HG03175 (cell line): Measurements from ENCODE around the gene PPIP5K2.
"Not testable (repeated sequence)": the region's sequence is repeated elsewhere in the genome, so short reads cannot be mapped to it uniquely, and the experiment has no call there.

ENCODE experiments used
- ATAC-seq: cut with Tn5 transposase; IDR thresholded peaks from one replicate; pipeline ENCODE4 v1.9.1; 2021; ENCODE audit warnings: mild to moderate bottlenecking, moderate library complexity; ENCODE audit not compliant: unreplicated experiment

Gene PPIP5K2

GRCh38 chr5:103119765-103120606 lies at the start of gene PPIP5K2, which contains the start of gene GIN1:
TSS of gene PPIP5K2 (plus strand) at chr5:103120301. CDS start at chr5:103129590, 9,289 bp downstream.
TSS of gene GIN1 (minus strand) at chr5:103120138. CDS start at chr5:103108707, 11,431 bp downstream.
- peak; percentile 93 for ATAC-seq

- ATAC-seq = not testable (repeated sequence)
Measured at GRCh38 chr5:103073500-103073899, 46.6 kb upstream of the PPIP5K2 start.

GRCh38 chr5:103075442-103075841 lies 44.7 kb upstream of the PPIP5K2 start:
- no peak for ATAC-seq

GRCh38 chr5:103079796-103080195 lies 40.3 kb upstream of the PPIP5K2 start:
- ATAC-seq = no peak

- ATAC-seq = no peak
Measured at GRCh38 chr5:103086547-103086946, 33.6 kb upstream of the PPIP5K2 start.

DNA sequence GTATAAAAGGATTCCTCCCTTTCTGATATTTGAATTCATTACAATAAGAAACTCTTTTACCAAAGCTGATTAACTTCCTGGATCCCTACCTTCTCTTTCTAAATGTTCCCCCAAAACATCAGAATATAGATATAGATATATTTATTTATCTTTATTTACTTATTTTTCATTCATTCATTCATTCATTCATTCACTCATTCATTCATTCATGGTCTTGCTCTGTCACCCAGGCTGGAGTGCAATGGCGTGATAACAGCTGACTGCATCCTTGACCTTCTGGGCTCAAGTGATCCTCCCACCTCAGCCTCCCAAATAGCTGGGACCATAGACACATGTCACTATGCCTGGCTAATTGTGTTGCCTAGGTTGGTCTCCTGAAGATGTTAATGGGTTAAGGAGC lies 30.8 kb upstream of the PPIP5K2 start:
- ATAC-seq = no peak

DNA sequence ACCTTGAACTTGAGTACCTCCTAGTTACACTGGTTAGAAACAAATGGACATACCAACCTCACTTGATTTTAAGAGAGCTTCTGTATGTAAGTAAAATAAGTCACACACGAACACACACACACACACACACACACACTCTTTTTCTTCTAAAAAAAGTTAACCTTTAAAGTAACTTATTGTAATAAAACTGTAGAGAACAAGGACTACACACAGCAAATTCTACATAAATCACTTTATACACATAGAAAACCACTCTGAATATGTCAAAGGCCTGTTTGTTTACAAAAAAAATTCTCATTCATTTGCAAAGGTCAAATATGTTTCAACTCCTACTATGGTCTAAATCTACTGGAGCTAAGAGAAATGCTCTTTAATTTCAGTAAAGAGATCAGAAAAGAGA lies 29.3 kb upstream of the PPIP5K2 start:
- no peak for ATAC-seq

DNA sequence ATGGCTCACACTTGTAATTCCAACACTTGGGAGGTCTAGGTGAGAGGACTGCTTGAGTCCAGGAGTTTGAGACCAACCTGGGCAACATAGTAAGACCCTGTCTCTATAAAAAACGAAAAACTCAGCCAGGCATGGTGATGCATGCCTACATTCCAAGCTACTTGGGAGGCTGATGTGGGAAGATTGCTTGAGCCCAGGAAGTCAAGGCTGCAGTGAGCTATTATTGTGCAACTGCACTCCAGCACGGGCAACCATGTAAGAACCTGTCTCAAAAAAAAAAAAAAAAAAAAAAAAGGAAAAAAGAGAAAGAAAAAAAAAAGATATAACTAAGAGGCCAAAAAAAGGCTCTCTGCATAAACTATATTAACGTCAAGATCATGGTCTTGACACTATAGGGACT lies 27.4 kb upstream of the PPIP5K2 start:
- ATAC-seq = no peak

DNA sequence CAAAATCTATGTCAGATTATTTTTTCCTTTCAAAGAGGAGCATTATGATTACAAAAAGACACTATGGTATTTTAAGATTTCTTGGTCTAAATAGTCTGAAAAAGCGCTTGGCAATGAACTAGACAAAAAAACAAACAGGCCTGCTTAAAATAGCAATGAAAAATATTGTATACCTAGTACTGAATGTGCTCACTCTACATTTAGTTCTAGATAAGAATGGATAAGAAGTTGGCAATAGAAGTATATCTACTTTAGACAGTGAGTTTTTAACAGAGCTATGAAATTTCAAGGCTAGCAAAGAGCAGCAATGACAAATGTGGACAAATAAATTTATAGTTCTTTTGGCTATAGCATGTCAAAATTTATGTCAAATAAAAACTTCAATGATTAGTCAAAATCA lies 26.4 kb upstream of the PPIP5K2 start:
- no peak for ATAC-seq

- ATAC-seq = no peak
Measured at GRCh38 chr5:103094737-103095136, 25.4 kb upstream of the PPIP5K2 start.

DNA sequence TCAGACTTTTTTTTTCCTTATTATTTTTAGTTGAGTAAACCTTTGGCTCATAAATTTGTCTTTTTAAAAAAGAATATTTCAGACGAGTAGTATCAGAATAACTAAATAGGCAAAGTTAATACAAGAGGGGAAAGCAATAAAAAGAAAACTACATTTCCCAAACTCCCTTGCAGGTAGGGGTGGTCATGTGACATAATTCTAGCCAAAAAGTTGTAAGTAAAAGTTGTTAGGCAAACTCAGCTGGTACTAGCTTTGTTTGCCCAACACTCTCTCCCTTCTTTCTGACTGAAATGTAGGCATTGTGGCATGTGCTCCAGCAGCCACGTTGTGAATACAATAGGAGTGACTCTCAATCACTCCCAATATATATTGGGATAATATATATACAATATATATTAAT lies 21.1 kb upstream of the PPIP5K2 start:
- ATAC-seq = no peak

- ATAC-seq = no peak
Measured at GRCh38 chr5:103101079-103101750, 18.9 kb upstream of the PPIP5K2 start.

DNA sequence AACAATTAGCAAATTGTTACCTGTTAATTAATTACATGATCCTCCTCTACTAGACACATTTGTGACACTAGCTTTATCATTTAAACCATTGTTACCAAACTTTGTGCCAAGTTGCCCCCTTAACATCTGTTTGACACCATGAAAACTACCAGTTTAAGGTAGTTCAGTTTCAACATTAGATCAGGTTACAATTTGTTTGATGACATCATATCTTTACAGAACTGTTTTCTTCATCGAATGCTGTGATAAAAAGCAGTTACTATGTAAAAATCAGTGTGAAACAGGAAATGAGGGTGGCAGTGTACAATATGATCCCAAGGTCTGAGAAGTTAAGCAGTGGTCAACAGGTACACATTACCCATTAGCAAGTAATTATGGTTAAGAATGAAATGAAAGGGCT lies 17.9 kb upstream of the PPIP5K2 start:
- no peak for ATAC-seq

DNA sequence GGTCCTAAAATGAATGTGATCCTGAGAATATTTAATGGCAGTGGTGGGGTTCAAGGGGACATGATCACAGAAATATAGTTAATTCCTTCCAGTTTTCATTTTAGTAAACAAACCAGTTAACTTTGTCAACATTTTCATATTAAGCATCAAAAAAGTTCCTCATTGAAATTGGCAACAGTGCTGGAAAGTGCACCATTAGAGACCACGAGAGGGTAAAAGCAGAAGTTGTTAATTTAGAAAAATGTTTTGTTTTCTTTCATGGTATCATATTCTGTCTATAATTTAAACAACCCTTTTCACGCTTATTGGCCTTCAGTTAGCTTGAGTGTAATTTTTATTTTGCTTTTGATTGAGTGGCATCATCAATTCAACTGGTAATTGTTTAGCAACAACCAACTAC lies 12.0 kb upstream of the PPIP5K2 start:
- ATAC-seq = no peak

- ATAC-seq = no peak
Measured at GRCh38 chr5:103109277-103109676, 10.8 kb upstream of the PPIP5K2 start.

DNA sequence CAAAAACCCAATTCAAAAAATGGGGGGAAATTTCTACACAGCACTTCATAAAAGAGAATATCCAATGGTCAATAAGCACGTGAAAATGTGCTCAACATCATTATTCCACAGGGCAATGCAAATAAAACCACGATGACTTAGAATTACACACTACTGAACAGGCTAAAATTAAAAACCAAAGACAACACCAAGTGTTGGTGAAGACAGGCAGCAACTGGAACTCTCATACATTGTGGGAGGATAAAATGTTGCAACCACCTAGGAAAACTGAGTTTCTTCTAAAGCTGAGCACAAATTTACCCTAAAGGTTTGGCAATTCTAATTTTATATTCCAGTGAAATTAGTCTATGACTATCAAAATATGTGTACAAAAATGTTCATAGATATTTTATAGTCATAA lies 9.7 kb upstream of the PPIP5K2 start:
- ATAC-seq = no peak

DNA sequence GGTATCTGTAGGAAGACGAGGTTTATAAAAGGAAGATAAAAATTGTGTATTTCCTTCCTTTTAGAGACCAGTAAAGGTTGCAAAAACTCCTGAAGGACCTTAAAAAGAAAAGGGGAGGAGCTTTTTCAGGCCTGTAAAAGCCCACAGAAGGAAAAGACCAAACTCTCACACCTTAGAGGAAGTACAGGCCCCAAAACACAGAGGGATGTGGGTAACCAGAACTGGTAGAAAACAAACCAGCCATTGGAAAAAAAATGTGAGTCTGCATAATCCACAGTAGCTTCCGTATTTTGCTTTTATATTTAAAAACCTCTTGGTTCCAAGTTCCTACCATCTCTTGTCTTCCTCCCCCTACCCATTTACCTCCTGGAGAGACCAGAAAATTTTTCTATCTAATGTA lies 8.6 kb upstream of the PPIP5K2 start:
- no peak for ATAC-seq

DNA sequence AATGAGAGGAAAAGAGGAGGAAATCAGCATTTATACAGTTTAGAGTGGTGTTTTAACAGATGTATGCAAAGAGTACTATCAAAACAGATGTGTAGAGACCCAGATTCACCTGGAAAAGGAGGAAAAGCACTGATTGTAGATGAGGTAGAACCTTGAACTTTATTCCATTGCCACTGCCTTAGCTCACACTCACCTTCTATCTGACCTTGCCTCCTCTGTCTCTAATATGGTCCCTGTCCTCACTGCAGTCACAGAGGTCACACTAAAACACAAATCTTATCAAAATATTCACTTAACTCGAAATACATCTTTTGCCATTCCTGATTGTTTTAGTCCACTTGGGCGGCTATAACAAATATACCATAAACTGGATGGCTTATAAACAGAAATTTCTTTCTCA lies 7.2 kb upstream of the PPIP5K2 start:
- ATAC-seq = no peak

GRCh38 chr5:103114440-103114839 lies 5.7 kb upstream of the PPIP5K2 start:
- no peak for ATAC-seq

DNA sequence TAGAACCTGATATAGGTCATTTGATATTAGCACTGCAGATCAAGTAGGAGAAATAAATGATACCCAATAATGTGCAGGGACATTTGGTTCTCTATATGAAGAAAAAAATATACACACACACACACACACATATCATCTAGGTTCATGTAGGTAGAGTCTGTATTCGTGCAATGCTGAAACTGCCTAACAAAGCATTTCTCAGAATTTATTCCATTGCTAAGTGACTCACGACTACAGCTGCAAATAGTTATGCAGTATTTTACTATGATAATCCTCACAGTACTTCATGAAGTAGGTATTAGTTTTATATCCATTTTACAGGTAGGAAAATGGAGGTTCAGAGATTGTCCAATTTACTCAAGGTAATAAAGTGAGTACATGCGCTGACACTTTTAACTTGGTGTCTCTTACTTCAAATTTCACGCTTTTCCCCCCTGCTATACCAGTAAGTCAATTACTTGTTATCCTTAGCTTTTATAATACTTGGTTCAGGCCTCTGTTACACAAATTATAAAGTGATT lies 2.6 kb upstream of the PPIP5K2 start:
- ATAC-seq = no peak

- no peak for ATAC-seq
Measured at GRCh38 chr5:103119070-103119764, 884 bp upstream of the PPIP5K2 start.
